OCI-LY7 (cell line): Measurements from ENCODE around the gene ANKRD52. TPM values are rescaled to one million over a fixed set of nuclear protein-coding genes. Genes with fewer than 3 reads are reported as not detected.

Source experiments
- BruUV-seq: library from RNA; stranded (reverse); fragments of 400-500 nt; replicated peaks from 2 replicates; lab custom pipeline; 2021; lab: Mats Ljungman, UMichigan
- CTCF ChIA-PET: fragments of 300-600 bp; sonication (Branson Sonifier 250); formaldehyde crosslinking; loops from one replicate; lab custom pipeline; 2022; ENCODE audit warnings: antibody characterized with exemption; ENCODE audit not compliant: unreplicated experiment; lab: Charles Lee
- POLR2A ChIA-PET: fragments of 300-600 bp; sonication (Branson Sonifier 250); formaldehyde crosslinking; loops from one replicate; lab custom pipeline; 2022; ENCODE audit warnings: antibody characterized with exemption; lab: Charles Lee
- DNase-seq: peaks from one replicate; pipeline ENCODE4 v3.0.0-alpha.2; 2015; ENCODE audit warnings: low spot score
- H2AFZ ChIP-seq: fragments of 200-600 bp; sonication (generic), shearing (Covaris generic); 2 replicates; pipeline ENCODE4 v1.6.1; 2014; ENCODE audit warnings: mild to moderate bottlenecking, antibody characterized with exemption, low read length, moderate library complexity
- H3K27ac ChIP-seq: fragments of 200-600 bp; sonication (generic); 2 replicates; pipeline ENCODE4 v1.5.1; 2014; ENCODE audit warnings: mixed run types, low read depth, mild to moderate bottlenecking, moderate library complexity, low read length, inconsistent platforms; ENCODE audit not compliant: poor library complexity, severe bottlenecking
- H3K36me3 ChIP-seq: fragments of 200-600 bp; sonication (generic); 2 replicates; pipeline ENCODE4 v1.6.1; 2014; ENCODE audit warnings: mild to moderate bottlenecking, antibody characterized with exemption, low read length, moderate library complexity, mixed read lengths; ENCODE audit not compliant: insufficient read depth
- H3K4me1 ChIP-seq: fragments of 200-600 bp; sonication (generic); 2 replicates; pipeline ENCODE4 v1.5.1; 2014; ENCODE audit warnings: mild to moderate bottlenecking, low read length; ENCODE audit not compliant: insufficient read depth, poor library complexity, severe bottlenecking
- H3K4me2 ChIP-seq: fragments of 200-600 bp; sonication (generic); 2 replicates; pipeline ENCODE4 v1.6.1; 2014; ENCODE audit warnings: mild to moderate bottlenecking, low read length
- H3K4me3 ChIP-seq: fragments of 200-600 bp; sonication (generic); 2 replicates; pipeline ENCODE4 v1.5.1; 2014; ENCODE audit warnings: mild to moderate bottlenecking, low read depth, low read length; ENCODE audit not compliant: poor library complexity, severe bottlenecking
- H3K79me2 ChIP-seq: fragments of 200-600 bp; sonication (generic); 2 replicates; pipeline ENCODE4 v1.6.1; 2016; ENCODE audit warnings: low read depth, mild to moderate bottlenecking, low read length, moderate library complexity, mixed read lengths; ENCODE audit not compliant: insufficient read depth
- H3K9me2 ChIP-seq: fragments of 200-600 bp; sonication (generic); 2 replicates; pipeline ENCODE4 v1.6.1; 2016; ENCODE audit warnings: mild to moderate bottlenecking, low read length, mixed read lengths; ENCODE audit not compliant: insufficient read depth
- H3K9me3 ChIP-seq: fragments of 200-600 bp; sonication (generic); 2 replicates; pipeline ENCODE4 v1.6.1; 2014; ENCODE audit warnings: mild to moderate bottlenecking, mixed run types, low read length, mixed read lengths
- H4K20me1 ChIP-seq: fragments of 200-600 bp; sonication (generic); 2 replicates; pipeline ENCODE4 v1.6.1; 2014; ENCODE audit warnings: mild to moderate bottlenecking, antibody characterized with exemption, low read length, moderate library complexity, mixed read lengths; ENCODE audit not compliant: insufficient read depth
- CTCF ChIP-seq: fragments of 200-600 bp; sonication (generic); conservative IDR thresholded peaks from 2 replicates; pipeline ENCODE4 v1.5.1; 2014; ENCODE audit warnings: mild to moderate bottlenecking, antibody characterized with exemption, low read length, moderate library complexity, mixed read lengths
- EZH2phosphoT487 ChIP-seq: fragments of 200-600 bp; sonication (generic); IDR thresholded peaks from 2 replicates; pipeline ENCODE4 v1.6.1; 2018; ENCODE audit warnings: low read depth, borderline replicate concordance, mild to moderate bottlenecking, mixed run types, antibody characterized with exemption, low read length, moderate library complexity, mixed read lengths
- intact Hi-C: fragments of 100-400 bp; cut with micrococcal nuclease; formaldehyde crosslinking; loops from one replicate; pipeline ENCODE4 v1.10.0; 2022; ENCODE audit not compliant: unreplicated experiment
- total RNA-seq, 2 experiments: library from RNA; depleted of rRNA in 1 of 2; stranded (reverse); fragments of >200 nt in 1 of 2; shearing (Covaris generic) in 1 of 2; gene quantifications; 2 replicates each; pipeline ENCODE4 v1.2.3, GENCODE V29; 2014 to 2022

Gene ANKRD52
- total RNA-seq, 2 experiments from 2014 or later, result 11.7 to 35.0 TPM

DNA sequence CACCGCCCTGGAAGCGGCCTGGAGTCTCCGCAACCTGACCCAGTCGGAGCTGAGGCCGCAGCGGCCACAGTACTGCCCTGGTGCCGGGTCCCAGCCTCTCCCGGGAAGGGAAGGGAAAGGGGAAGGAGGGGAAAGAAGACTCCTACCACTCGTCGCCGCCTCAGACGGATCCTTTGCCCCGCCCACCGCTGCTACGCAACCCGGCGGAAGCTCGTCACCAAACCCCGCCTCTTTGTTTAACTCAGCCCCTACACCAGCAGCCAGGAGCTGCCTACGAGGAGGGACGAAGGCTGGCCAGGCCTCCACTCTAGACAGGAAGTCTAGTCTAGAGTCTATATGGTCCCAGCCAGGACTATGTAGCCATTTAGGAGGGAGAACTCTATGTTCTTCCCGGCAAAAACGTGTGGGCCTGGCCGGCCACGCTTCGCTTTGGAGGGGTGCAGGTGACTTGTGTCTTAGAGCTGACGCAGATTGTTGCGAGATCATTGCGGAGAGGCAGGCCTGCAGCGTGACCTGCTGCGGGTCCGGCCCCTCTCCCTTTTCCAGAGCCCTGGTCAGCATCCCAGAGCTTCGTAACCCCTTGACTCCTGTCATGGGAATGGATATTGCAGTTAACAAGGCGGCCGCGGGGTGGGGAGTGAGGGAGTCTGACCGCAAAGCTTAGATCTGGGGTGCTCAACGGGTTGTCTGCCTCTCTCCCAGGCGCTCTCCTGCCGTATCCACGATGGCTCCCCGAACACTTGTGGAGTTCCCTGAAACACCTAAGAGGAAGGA, 36.2 kb downstream of the ANKRD52 start, which contains the start of gene RNF41:
TSS of gene RNF41 (minus strand) at position 166 of the 774 bp plus-strand sequence. CDS start 7,875 bp downstream, outside the sequence.
- DNase-seq, result peak; percentile 95
- ChIA-PET POLR2A (interaction anchor here (0.7 to 4.2 kb wide), 24 partner anchors 9 to 327 kb away, joined by 3 to 85 read pairs (median 6); partner anchors contain the start of genes COQ10A, IL23A, MYL6 and SMARCC2), CTCF (interaction anchor here (0.6 to 3.4 kb wide), 12 partner anchors 9 to 424 kb away, joined by 3 to 35 read pairs (median 4); partner anchors contain the start of genes ESYT1, SMARCC2 and ZC3H10)
- Histone ChIP-seq H3K9me2 (no peaks in the 10 kb centered on the region), H4K20me1 (no peaks in the 10 kb centered on the region), H3K4me3 (peak within 1 kb of the TSS; percentile 81), H3K79me2 (peaks cover 23% of the 10 kb centered on the region; the same call in 1 of the 2 replicates), H3K9me3 (no peaks in the 10 kb centered on the region), H3K4me1 (peaks cover 40% of the 10 kb centered on the region), H3K36me3 (no peaks in the 10 kb centered on the region; the same call in 1 of the 2 replicates), H3K27ac (peak within 1 kb of the TSS; percentile 77), H2AFZ (peak within 1 kb of the TSS; percentile 65; the same call in 1 of the 2 replicates), H3K4me2 (peak within 1 kb of the TSS; percentile 100)
- TF ChIP-seq EZH2phosphoT487, result no peak
- TF ChIP-seq CTCF, result 0 out of 2 replicates have a peak, but pooled peaks have one; percentile 20
- intact Hi-C loops, result loop anchor here (2.0 kb wide), 1 partner anchor 15 kb away; no protein-coding TSS in a partner anchor
- BruUV-seq, result TSS peak; percentile 59

DNA sequence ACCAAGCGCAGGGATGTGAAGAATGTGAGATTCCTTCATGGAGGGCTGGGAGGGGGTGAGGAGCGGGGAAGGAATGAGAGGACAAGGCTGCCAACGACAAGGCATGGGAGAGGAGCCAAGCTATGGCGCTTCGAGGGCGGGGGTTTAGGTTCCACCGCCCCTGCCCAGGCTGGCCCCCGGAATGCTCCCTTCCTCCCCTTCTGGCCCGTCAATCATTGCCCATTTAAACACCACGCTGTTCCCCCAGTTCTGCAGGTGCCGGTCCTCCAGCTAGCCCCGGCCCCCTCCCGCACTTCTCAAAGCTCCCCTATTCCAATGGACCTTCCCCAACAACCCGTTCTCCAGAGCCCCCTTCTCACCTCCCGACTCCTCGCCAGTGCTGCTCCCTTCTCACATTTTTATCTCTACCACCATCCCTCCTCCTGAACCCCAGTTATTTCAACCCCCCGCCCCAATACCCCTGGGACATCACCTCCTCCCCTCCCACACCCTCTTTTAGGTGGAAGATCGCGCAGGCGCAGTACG, 36.9 kb downstream of the ANKRD52 start:
- Histone ChIP-seq H3K9me3 (no peaks in the 10 kb centered on the region), H3K4me3 (peak overlapping the region; percentile 81), H3K36me3 (peaks cover 4% of the 10 kb centered on the region), H4K20me1 (no peaks in the 10 kb centered on the region), H2AFZ (peak overlapping the region; percentile 65; the same call in 1 of the 2 replicates), H3K4me2 (peak overlapping the region; percentile 100), H3K9me2 (no peaks in the 10 kb centered on the region), H3K4me1 (peaks cover 40% of the 10 kb centered on the region), H3K79me2 (peaks cover 23% of the 10 kb centered on the region; the same call in 1 of the 2 replicates), H3K27ac (peak overlapping the region; percentile 77)
- TF ChIP-seq CTCF (no peak), EZH2phosphoT487 (no peak)
- ChIA-PET CTCF (interaction anchor here (0.6 to 3.4 kb wide), 6 partner anchors 8 to 243 kb away, joined by 3 to 35 read pairs (median 6); partner anchors contain the start of gene ESYT1), POLR2A (interaction anchor here (0.6 to 4.2 kb wide), 22 partner anchors 10 to 300 kb away, joined by 3 to 85 read pairs (median 6); partner anchors contain the start of genes ANKRD52, COQ10A, IL23A and MYL6)
- intact Hi-C loops, result loop anchor here (2.0 kb wide), 1 partner anchor 14 kb away; no protein-coding TSS in a partner anchor
- no TSS peak for BruUV-seq
- DNase-seq, result no peak
